Neural cell (in vitro differentiated cells): ENCODE data around the gene RNF144B. TPM values are rescaled to one million over a fixed set of nuclear protein-coding genes. Genes with fewer than 3 reads are reported as not detected.
"Not testable (repeated sequence)": the region's sequence is repeated elsewhere in the genome, so short reads cannot be mapped to it uniquely, and the experiment has no call there.

Experiments
- H2AFZ ChIP-seq: fragments of 200-600, 300-800 bp; sonication (generic), shearing (Covaris generic); 2 replicates; pipeline ENCODE4 v1.6.0; 2014; ENCODE audit warnings: low read depth, mild to moderate bottlenecking, antibody characterized with exemption, low read length, moderate library complexity
- H3F3A ChIP-seq: fragments of 200-600 bp; shearing (Covaris generic); 2 replicates; pipeline ENCODE4 v1.6.1; 2016; ENCODE audit warnings: mild to moderate bottlenecking, moderate library complexity, mixed read lengths, antibody characterized with exemption, low read length; ENCODE audit not compliant: insufficient read depth, poor library complexity, severe bottlenecking
- H3K27ac ChIP-seq: fragments of 200-600, 300-800 bp; sonication (generic), shearing (Covaris generic); 2 replicates; pipeline ENCODE4 v1.5.1; 2014; ENCODE audit warnings: mild to moderate bottlenecking, low read length, moderate library complexity
- H3K27me3 ChIP-seq: fragments of 300-800, 200-600 bp; sonication (generic), shearing (Covaris generic); 2 replicates; pipeline ENCODE4 v1.6.0; 2014; ENCODE audit warnings: mild to moderate bottlenecking, low read depth, low read length, moderate library complexity; ENCODE audit not compliant: insufficient read depth
- H3K36me3 ChIP-seq: fragments of 300-800, 200-600 bp; sonication (generic), shearing (Covaris generic); 2 replicates; pipeline ENCODE4 v1.5.1; 2014; ENCODE audit warnings: mild to moderate bottlenecking, antibody characterized with exemption, low read length, moderate library complexity; ENCODE audit not compliant: insufficient read depth
- H3K4me2 ChIP-seq: fragments of 300-800, 200-600 bp; sonication (generic), shearing (Covaris generic); 2 replicates; pipeline ENCODE4 v1.6.0; 2014; ENCODE audit warnings: mild to moderate bottlenecking, low read length
- H3K4me3 ChIP-seq: fragments of 300-800, 200-600 bp; sonication (generic), shearing (Covaris generic); 2 replicates; pipeline ENCODE4 v1.5.1; 2014; ENCODE audit warnings: mild to moderate bottlenecking, low read length, moderate library complexity
- H3K79me2 ChIP-seq: fragments of 200-600 bp; shearing (Covaris generic); replicated peaks from 2 replicates; pipeline ENCODE4 v1.6.0; 2014; ENCODE audit warnings: mild to moderate bottlenecking, low read length, moderate library complexity; ENCODE audit not compliant: insufficient read depth
- H3K9ac ChIP-seq: fragments of 300-800, 200-600 bp; sonication (generic), shearing (Covaris generic); 2 replicates; pipeline ENCODE4 v1.6.1; 2016; ENCODE audit warnings: mild to moderate bottlenecking, low read length, mixed read lengths
- H3K9me2 ChIP-seq: fragments of 200-600 bp; shearing (Covaris generic); 2 replicates; pipeline ENCODE4 v1.6.1; 2016; ENCODE audit warnings: mild to moderate bottlenecking, low read length, mixed read lengths; ENCODE audit not compliant: insufficient read depth
- H3K9me3 ChIP-seq: fragments of 200-600, 300-800 bp; sonication (generic), shearing (Covaris generic); 2 replicates; pipeline ENCODE4 v1.6.1; 2016; ENCODE audit warnings: mild to moderate bottlenecking, mixed run types, low read length, moderate library complexity, mixed read lengths
- H4K20me1 ChIP-seq: fragments of 200-600 bp; shearing (Covaris generic); 2 replicates; pipeline ENCODE4 v1.6.1; 2016; ENCODE audit warnings: mild to moderate bottlenecking, mixed run types; ENCODE audit not compliant: insufficient read depth
- EP300 ChIP-seq: fragments of 450-650 bp; conservative IDR thresholded peaks from 2 replicates; pipeline ENCODE4 v1.6.1; 2014; ENCODE audit warnings: antibody characterized with exemption, mild to moderate bottlenecking, moderate library complexity; ENCODE audit not compliant: poor library complexity, severe bottlenecking
- EZH2 ChIP-seq: fragments of 200-600, 300-800 bp; shearing (Covaris generic), sonication (generic); IDR thresholded peaks from 2 replicates; pipeline ENCODE4 v1.6.1; 2014; ENCODE audit warnings: antibody characterized with exemption, low read length, borderline replicate concordance, mild to moderate bottlenecking; ENCODE audit not compliant: insufficient read depth, poor library complexity, severe bottlenecking
- MXI1 ChIP-seq: fragments of 450-650 bp; conservative IDR thresholded peaks from 2 replicates; pipeline ENCODE4 v1.6.1; 2014; ENCODE audit warnings: antibody characterized with exemption, mild to moderate bottlenecking; ENCODE audit not compliant: poor library complexity, severe bottlenecking
- POLR2AphosphoS5 ChIP-seq: IDR thresholded peaks from 2 replicates; pipeline ENCODE4 v1.6.1; 2012
- RAD21 ChIP-seq: fragments of 450-650 bp; conservative IDR thresholded peaks from 2 replicates; pipeline ENCODE4 v1.6.1; 2014; ENCODE audit warnings: antibody characterized with exemption, mild to moderate bottlenecking, moderate library complexity
- SMC3 ChIP-seq: fragments of 450-650 bp; conservative IDR thresholded peaks from 2 replicates; pipeline ENCODE4 v1.6.1; 2014; ENCODE audit warnings: antibody characterized with exemption, mild to moderate bottlenecking, moderate library complexity; ENCODE audit not compliant: poor library complexity
- TAF1 ChIP-seq: IDR thresholded peaks from 2 replicates; pipeline ENCODE4 v1.6.1; 2012; ENCODE audit warnings: low read depth
- polyA plus RNA-seq: library from polyadenylated mRNA; depleted of rRNA; stranded (reverse); fragments of >200 nt; gene quantifications from 2 replicates; pipeline ENCODE4 v1.2.3, GENCODE V29; 2014
- TF ChIP-seq, protein P1 (sequence below): fragments of 450-650 bp; IDR thresholded peaks from 2 replicates; pipeline ENCODE4 v1.5.1; 2014; ENCODE audit warnings: antibody characterized with exemption, mild to moderate bottlenecking, moderate library complexity; ENCODE audit not compliant: poor library complexity, severe bottlenecking
- TF ChIP-seq, protein P2 (sequence below): IDR thresholded peaks from 2 replicates; pipeline ENCODE4 v1.6.1; 2012; ENCODE audit warnings: borderline replicate concordance

Gene RNF144B
- polyA plus RNA-seq, 1 donor from 2014 or later, result 0.15 TPM

DNA sequence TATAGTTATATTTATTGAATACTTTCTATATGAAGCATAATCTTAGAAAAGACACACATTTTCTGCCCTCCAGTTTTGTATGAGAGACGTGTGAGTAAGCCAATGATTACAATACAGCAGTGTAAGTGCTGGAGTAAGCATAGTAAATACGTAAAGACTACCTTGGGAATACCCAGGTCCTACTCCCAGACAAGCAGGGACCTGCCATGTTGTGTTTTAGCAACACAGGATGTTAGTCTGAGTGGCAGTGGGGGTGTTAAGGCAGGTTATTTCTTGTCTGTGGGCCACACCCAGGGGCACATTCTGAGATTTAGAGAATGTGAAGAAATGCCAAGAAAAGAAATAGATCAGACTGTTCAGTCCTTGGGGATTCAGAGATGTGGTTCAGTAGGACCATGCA lies 34.3 kb upstream of the RNF144B start:
- no peaks in the 10 kb centered on the region for H3K79me2 ChIP-seq
- H3K9ac ChIP-seq, result no peak overlapping the region
- H4K20me1 ChIP-seq, result no peaks in the 10 kb centered on the region
- no peak overlapping the region for H3K4me3 ChIP-seq
- no peak overlapping the region for H3K27ac ChIP-seq
- TF ChIP-seq POLR2AphosphoS5, result no peak
- no peak for TF ChIP-seq RAD21
- TF ChIP-seq SMC3, result no peak
- TF ChIP-seq, protein P1, sequence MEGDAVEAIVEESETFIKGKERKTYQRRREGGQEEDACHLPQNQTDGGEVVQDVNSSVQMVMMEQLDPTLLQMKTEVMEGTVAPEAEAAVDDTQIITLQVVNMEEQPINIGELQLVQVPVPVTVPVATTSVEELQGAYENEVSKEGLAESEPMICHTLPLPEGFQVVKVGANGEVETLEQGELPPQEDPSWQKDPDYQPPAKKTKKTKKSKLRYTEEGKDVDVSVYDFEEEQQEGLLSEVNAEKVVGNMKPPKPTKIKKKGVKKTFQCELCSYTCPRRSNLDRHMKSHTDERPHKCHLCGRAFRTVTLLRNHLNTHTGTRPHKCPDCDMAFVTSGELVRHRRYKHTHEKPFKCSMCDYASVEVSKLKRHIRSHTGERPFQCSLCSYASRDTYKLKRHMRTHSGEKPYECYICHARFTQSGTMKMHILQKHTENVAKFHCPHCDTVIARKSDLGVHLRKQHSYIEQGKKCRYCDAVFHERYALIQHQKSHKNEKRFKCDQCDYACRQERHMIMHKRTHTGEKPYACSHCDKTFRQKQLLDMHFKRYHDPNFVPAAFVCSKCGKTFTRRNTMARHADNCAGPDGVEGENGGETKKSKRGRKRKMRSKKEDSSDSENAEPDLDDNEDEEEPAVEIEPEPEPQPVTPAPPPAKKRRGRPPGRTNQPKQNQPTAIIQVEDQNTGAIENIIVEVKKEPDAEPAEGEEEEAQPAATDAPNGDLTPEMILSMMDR, result no peak
- TF ChIP-seq EP300, result no peak
- TF ChIP-seq MXI1, result no peak
- no peak for TF ChIP-seq TAF1
- TF ChIP-seq, protein P2, sequence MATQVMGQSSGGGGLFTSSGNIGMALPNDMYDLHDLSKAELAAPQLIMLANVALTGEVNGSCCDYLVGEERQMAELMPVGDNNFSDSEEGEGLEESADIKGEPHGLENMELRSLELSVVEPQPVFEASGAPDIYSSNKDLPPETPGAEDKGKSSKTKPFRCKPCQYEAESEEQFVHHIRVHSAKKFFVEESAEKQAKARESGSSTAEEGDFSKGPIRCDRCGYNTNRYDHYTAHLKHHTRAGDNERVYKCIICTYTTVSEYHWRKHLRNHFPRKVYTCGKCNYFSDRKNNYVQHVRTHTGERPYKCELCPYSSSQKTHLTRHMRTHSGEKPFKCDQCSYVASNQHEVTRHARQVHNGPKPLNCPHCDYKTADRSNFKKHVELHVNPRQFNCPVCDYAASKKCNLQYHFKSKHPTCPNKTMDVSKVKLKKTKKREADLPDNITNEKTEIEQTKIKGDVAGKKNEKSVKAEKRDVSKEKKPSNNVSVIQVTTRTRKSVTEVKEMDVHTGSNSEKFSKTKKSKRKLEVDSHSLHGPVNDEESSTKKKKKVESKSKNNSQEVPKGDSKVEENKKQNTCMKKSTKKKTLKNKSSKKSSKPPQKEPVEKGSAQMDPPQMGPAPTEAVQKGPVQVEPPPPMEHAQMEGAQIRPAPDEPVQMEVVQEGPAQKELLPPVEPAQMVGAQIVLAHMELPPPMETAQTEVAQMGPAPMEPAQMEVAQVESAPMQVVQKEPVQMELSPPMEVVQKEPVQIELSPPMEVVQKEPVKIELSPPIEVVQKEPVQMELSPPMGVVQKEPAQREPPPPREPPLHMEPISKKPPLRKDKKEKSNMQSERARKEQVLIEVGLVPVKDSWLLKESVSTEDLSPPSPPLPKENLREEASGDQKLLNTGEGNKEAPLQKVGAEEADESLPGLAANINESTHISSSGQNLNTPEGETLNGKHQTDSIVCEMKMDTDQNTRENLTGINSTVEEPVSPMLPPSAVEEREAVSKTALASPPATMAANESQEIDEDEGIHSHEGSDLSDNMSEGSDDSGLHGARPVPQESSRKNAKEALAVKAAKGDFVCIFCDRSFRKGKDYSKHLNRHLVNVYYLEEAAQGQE, result no peak
- TF ChIP-seq EZH2, result no peak
- no peaks in the 10 kb centered on the region for H3F3A ChIP-seq
- no peaks in the 10 kb centered on the region for H3K9me2 ChIP-seq
- no peaks in the 10 kb centered on the region for H3K27me3 ChIP-seq
- H3K9me3 ChIP-seq, result no peaks in the 10 kb centered on the region
- no peak overlapping the region for H2AFZ ChIP-seq
- no peak overlapping the region for H3K4me2 ChIP-seq
- no peaks in the 10 kb centered on the region for H3K36me3 ChIP-seq

DNA sequence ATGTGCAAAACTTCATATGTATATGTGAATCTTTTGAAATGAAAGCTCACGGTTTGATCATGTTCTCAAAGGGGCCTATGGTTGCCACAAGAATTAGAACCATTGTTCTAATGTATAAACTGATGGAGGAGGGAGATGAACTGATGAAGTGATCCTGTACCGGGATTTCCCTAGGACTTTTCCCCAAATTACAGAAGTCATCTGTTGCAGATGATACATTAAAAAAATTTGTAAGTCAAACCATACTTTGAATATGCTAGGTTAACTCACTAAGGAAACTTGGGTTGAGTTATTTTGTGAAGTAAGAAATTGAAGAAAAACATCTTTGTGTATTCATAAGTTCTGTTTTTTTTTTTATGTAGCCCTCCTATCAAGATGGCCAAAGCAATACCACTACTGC lies 33.9 kb upstream of the RNF144B start:
- no peak overlapping the region for H2AFZ ChIP-seq
- no peaks in the 10 kb centered on the region for H3K9me3 ChIP-seq
- H3K9ac ChIP-seq, result no peak overlapping the region
- H3K9me2 ChIP-seq, result no peaks in the 10 kb centered on the region
- no peak overlapping the region for H3K4me3 ChIP-seq
- no peaks in the 10 kb centered on the region for H3F3A ChIP-seq
- H3K27ac ChIP-seq, result no peak overlapping the region
- H3K27me3 ChIP-seq, result no peaks in the 10 kb centered on the region
- H3K4me2 ChIP-seq, result no peak overlapping the region
- no peaks in the 10 kb centered on the region for H3K79me2 ChIP-seq
- H3K36me3 ChIP-seq, result no peaks in the 10 kb centered on the region
- TF ChIP-seq EZH2 (no peak), TAF1 (no peak), SMC3 (no peak), RAD21 (no peak), EP300 (no peak), POLR2AphosphoS5 (no peak), MXI1 (no peak)
- TF ChIP-seq, protein P2, result no peak
- TF ChIP-seq, protein P1, result no peak
- H4K20me1 ChIP-seq, result no peaks in the 10 kb centered on the region

DNA sequence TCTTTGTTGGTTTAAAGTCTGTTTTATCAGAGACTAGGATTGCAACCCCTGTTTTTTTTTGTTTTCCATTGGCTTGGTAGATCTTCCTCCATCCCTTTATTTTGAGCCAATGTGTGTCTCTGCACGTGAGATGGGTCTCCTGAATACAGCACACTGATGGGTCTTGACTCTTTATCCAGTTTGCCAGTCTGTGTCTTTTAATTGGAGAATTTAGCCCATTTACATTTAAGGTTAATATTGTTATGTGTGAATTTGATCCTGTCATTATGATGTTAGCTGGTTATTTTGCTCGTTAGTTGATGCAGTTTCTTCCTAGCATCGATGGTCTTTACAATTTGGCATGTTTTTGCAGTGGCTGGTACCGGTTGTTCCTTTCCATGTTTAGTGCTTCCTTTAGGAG lies 29.6 kb upstream of the RNF144B start:
- not testable (repeated sequence) for H3K4me2 ChIP-seq, H3K36me3 ChIP-seq, H3K27ac ChIP-seq, H3K79me2 ChIP-seq, H3K9me3 ChIP-seq, H3K9ac ChIP-seq, H4K20me1 ChIP-seq, H3F3A ChIP-seq, H2AFZ ChIP-seq, H3K4me3 ChIP-seq, H3K27me3 ChIP-seq, H3K9me2 ChIP-seq
